ENCODE results near the gene CD79B. TPM values are rescaled to one million over a fixed set of nuclear protein-coding genes. Genes with fewer than 3 reads are reported as not detected.
A peak's percentile ranks its signal among the peaks of the same experiment; 100 is the strongest.

The CD79B gene
- total RNA-seq, 1 experiment from 2014 or later = 0.39 TPM

DNA sequence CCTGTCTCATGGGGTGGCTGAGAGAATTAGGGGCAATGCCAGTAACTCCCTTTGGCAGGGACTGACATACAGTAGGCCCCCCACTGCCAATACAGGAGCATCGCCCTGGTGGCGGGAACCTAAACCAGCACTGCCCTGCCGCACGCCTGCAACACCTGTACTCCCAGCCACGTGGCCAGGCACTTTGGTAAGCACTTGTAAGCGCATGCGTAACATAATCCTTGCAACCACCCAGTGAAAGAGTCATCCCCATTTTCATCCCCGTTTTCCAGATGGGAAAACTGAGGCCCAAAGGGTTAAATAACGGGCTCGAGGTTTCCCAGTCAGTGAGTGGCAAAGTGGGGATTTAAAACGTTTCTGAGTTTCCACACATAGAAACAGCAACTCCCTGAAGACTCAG is 23.1 kb upstream of the CD79B start:
- Histone ChIP-seq H3K27me3 (replicated peaks; ENCODE audit: insufficient read depth, low read depth, low read length, poor library complexity) (no peaks in the 10 kb centered on the region), H3K4me3 (ENCODE audit: low read depth, low read length, poor library complexity, severe bottlenecking) (no peak overlapping the region), H3K4me1 (ENCODE audit: insufficient read depth, low read length, poor library complexity, severe bottlenecking) (no peaks in the 10 kb centered on the region), H3K27ac (ENCODE audit: low read depth, low read length, poor library complexity, severe bottlenecking) (no peak overlapping the region), H3K36me3 (ENCODE audit: insufficient read depth, low read length, poor library complexity, severe bottlenecking) (no peaks in the 10 kb centered on the region), H3K9me3 (ENCODE audit: low read depth, low read length, poor library complexity, severe bottlenecking) (no peaks in the 10 kb centered on the region)
- BruUV-seq (replicated peaks) = no TSS peak
- no peak for DNase-seq (ENCODE audit: low spot score)
- CTCF ChIA-PET = no interaction called here
- intact Hi-C loops (cut with micrococcal nuclease; ENCODE audit: unreplicated experiment) = no loop called here
- POLR2A ChIA-PET (ENCODE audit: low non-redundant PET) = no interaction called here
- no peak for TF ChIP-seq EZH2 (IDR thresholded peaks at IDR 0.05; ENCODE audit: borderline replicate concordance, low read depth, low read length, poor library complexity, severe bottlenecking)
- TF ChIP-seq, protein P1, sequence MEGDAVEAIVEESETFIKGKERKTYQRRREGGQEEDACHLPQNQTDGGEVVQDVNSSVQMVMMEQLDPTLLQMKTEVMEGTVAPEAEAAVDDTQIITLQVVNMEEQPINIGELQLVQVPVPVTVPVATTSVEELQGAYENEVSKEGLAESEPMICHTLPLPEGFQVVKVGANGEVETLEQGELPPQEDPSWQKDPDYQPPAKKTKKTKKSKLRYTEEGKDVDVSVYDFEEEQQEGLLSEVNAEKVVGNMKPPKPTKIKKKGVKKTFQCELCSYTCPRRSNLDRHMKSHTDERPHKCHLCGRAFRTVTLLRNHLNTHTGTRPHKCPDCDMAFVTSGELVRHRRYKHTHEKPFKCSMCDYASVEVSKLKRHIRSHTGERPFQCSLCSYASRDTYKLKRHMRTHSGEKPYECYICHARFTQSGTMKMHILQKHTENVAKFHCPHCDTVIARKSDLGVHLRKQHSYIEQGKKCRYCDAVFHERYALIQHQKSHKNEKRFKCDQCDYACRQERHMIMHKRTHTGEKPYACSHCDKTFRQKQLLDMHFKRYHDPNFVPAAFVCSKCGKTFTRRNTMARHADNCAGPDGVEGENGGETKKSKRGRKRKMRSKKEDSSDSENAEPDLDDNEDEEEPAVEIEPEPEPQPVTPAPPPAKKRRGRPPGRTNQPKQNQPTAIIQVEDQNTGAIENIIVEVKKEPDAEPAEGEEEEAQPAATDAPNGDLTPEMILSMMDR (conservative IDR thresholded peaks at IDR 0.05; ENCODE audit: low read depth, low read length) = no peak

DNA sequence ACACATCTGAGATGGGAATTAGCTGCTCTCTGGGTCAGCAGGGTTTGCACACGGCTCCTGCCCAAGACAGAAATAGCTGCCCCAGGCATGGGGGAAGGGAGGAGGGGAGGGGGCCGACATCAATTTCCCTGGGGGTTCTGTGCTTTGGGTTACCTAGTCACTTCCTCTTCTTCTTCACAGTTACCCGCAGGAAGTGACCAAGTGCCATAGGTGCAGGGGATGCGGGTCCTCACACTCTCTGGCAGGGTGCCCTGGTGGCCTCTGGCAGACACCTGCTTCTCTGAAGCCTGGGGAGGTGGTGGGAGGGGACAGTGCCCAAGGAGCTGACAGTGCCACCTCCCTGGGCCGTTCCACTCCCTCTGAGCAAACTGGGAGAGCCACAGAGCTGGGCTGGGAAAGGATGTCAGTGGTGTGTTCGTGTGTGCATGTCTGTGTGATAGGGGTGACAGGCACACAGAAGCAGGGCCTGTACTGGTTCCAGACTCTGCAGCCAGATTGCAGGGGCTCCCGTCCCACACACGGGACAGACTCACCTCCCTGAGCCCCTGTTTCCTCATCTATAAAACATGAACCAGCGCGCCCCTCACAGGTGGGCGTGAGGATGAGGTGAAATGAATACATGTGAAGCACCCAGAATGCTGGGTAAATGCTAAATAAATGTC is 22.4 kb upstream of the CD79B start:
- CTCF ChIA-PET = no interaction called here
- BruUV-seq (replicated peaks) = no TSS peak
- no peak for DNase-seq (ENCODE audit: low spot score)

DNA sequence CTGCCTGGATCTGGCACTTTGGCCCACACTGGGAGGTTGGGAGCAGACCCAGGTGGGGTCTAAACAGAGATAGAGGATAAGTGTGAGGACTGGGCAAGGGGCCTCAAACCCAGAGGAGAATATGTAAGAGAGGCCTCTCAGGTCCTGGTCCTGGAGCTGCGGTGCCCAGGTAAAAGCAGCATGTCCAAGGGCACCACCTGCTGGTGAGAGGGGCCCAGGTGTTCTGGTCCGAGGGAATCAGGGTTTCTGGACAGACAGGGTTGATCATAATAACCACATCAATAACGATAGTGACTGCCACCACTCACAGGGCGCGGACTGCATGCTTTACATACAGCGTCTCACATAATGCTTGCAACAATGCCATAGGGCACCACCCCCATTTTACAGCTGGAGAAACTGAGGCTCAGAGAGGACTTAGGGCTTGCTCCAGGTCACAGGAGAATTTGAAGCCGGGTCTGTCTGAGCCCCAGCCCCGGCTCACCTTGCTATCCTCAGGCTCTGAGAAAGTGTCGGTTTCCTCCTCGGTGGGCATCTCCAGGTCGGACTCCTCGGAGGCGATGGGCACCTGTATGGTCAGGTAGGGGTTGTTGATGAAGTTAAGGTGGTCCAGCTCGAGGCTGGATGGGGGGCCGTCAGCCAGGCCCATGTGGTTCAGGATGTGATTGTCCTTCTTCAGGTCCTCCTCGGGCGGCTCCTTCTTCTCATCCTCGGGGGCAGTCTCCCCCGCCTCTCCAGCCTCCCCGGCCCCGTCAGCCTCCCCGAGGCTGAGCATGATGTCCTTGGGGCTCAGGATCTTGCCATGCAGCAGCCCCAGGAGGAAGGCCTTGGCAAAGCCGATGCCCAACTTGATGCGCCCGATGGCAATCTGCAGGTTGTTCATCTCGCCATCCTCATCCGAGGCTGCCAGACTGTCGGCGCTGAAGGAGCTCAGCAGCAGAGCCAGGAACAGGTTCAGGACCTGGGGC is 19.1 kb upstream of the CD79B start:
- BruUV-seq (replicated peaks) = no TSS peak
- Histone ChIP-seq H3K9me3 (ENCODE audit: low read depth, low read length, poor library complexity, severe bottlenecking) (no peaks in the 10 kb centered on the region), H3K27ac (ENCODE audit: low read depth, low read length, poor library complexity, severe bottlenecking) (no peak overlapping the region), H3K27me3 (replicated peaks; ENCODE audit: insufficient read depth, low read depth, low read length, poor library complexity) (no peaks in the 10 kb centered on the region), H3K4me1 (ENCODE audit: insufficient read depth, low read length, poor library complexity, severe bottlenecking) (no peaks in the 10 kb centered on the region), H3K4me3 (ENCODE audit: low read depth, low read length, poor library complexity, severe bottlenecking) (no peak overlapping the region), H3K36me3 (ENCODE audit: insufficient read depth, low read length, poor library complexity, severe bottlenecking) (no peaks in the 10 kb centered on the region)
- no peak for DNase-seq (ENCODE audit: low spot score)
- ChIA-PET POLR2A (ENCODE audit: low non-redundant PET) (no interaction called here), CTCF (interaction anchor here (0.5 to 1.0 kb wide), 2 partner anchors 32 to 62 kb away, joined by 3 read pairs; no protein-coding TSS in a partner anchor)
- intact Hi-C loops (cut with micrococcal nuclease; ENCODE audit: unreplicated experiment) = no loop called here
- TF ChIP-seq, protein P1 (conservative IDR thresholded peaks at IDR 0.05; ENCODE audit: low read depth, low read length) = peak; percentile 35; the same call in 1 of the 2 replicates
- TF ChIP-seq EZH2 (IDR thresholded peaks at IDR 0.05; ENCODE audit: borderline replicate concordance, low read depth, low read length, poor library complexity, severe bottlenecking) = no peak

More for the DNA sequence above, 22.4 kb upstream of the CD79B start:
- H3K36me3 ChIP-seq (ENCODE audit: insufficient read depth, low read length, poor library complexity, severe bottlenecking) = no peaks in the 10 kb centered on the region
- H3K27ac ChIP-seq (ENCODE audit: low read depth, low read length, poor library complexity, severe bottlenecking) = no peak overlapping the region
- no peak overlapping the region for H3K4me3 ChIP-seq (ENCODE audit: low read depth, low read length, poor library complexity, severe bottlenecking)
- no peaks in the 10 kb centered on the region for H3K9me3 ChIP-seq (ENCODE audit: low read depth, low read length, poor library complexity, severe bottlenecking)
- no peaks in the 10 kb centered on the region for H3K27me3 ChIP-seq (replicated peaks; ENCODE audit: insufficient read depth, low read depth, low read length, poor library complexity)
- TF ChIP-seq, protein P1 (conservative IDR thresholded peaks at IDR 0.05; ENCODE audit: low read depth, low read length) = no peak
- no peak for TF ChIP-seq EZH2 (IDR thresholded peaks at IDR 0.05; ENCODE audit: borderline replicate concordance, low read depth, low read length, poor library complexity, severe bottlenecking)
- POLR2A ChIA-PET (ENCODE audit: low non-redundant PET) = no interaction called here
- H3K4me1 ChIP-seq (ENCODE audit: insufficient read depth, low read length, poor library complexity, severe bottlenecking) = no peaks in the 10 kb centered on the region
- intact Hi-C loops (cut with micrococcal nuclease; ENCODE audit: unreplicated experiment) = no loop called here
